ENCODE data around the gene DIAPH2.

Gene DIAPH2

DNA sequence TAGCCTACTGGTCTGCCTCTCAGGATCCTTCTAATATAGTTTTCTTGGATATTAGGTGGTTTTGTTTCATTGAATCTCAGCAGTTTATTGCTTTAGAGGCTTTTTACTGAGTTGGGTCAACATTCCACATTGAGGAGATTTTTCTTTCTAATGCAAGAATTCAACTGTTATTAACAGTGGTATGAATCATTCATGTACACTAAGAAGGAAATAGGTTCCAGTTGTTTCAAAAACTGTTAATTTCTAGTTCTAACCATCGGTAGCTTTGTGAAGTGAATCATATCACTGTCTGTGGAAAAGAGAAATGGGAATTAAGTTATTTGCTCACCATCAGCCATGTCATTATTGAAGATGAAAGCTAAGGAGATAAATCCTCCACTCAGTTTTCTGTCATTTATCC lies 530.5 kb downstream of the DIAPH2 start:
- H3K4me1 ChIP-seq (ENCODE audit: control insufficient read depth in 1 of 2, insufficient read depth in 1 of 2, low read depth in 1 of 2, low read length in 1 of 2) = no peaks in the 10 kb centered on the region
- no peak overlapping the region for H3K27ac ChIP-seq
- no peaks in the 10 kb centered on the region for H3K36me3 ChIP-seq
- no peaks in the 10 kb centered on the region for H3K27me3 ChIP-seq
- no peak overlapping the region for H3K4me3 ChIP-seq (ENCODE audit: low read depth in 1 of 2, low read length in 1 of 2)
- TF ChIP-seq, protein P1, sequence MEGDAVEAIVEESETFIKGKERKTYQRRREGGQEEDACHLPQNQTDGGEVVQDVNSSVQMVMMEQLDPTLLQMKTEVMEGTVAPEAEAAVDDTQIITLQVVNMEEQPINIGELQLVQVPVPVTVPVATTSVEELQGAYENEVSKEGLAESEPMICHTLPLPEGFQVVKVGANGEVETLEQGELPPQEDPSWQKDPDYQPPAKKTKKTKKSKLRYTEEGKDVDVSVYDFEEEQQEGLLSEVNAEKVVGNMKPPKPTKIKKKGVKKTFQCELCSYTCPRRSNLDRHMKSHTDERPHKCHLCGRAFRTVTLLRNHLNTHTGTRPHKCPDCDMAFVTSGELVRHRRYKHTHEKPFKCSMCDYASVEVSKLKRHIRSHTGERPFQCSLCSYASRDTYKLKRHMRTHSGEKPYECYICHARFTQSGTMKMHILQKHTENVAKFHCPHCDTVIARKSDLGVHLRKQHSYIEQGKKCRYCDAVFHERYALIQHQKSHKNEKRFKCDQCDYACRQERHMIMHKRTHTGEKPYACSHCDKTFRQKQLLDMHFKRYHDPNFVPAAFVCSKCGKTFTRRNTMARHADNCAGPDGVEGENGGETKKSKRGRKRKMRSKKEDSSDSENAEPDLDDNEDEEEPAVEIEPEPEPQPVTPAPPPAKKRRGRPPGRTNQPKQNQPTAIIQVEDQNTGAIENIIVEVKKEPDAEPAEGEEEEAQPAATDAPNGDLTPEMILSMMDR (IDR thresholded peaks at IDR 0.05) = no peak
- no peaks in the 10 kb centered on the region for H3K9me3 ChIP-seq

DNA sequence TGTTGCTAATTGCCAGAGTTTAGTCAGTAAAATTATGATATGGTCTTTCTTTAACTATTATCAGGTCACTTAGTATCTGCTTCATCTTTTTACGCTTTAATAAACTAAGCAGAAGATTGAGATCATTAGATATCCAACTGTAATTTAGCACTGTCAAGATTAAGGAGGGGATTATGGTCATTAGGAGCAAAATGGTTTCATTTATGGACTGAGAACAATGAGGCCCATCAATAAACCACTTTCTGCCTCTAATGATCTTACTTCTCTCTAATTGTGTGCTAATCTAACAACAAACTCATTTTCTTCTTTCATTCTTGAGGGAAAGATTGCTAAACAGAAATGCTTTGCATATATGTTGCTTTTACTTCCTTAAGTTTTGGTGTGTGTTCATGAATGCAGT lies 539.5 kb downstream of the DIAPH2 start:
- Histone ChIP-seq H3K4me1 (ENCODE audit: control insufficient read depth in 1 of 2, insufficient read depth in 1 of 2, low read depth in 1 of 2, low read length in 1 of 2) (peaks cover 0 to 5% of the 10 kb centered on the region in 2 experiments), H3K27me3 (no peaks in the 10 kb centered on the region), H3K27ac (no peak overlapping the region), H3K36me3 (no peaks in the 10 kb centered on the region), H3K4me3 (ENCODE audit: low read depth in 1 of 2, low read length in 1 of 2) (no peak overlapping the region), H3K9me3 (no peaks in the 10 kb centered on the region)
- TF ChIP-seq, protein P1 (IDR thresholded peaks at IDR 0.05) = no peak

DNA sequence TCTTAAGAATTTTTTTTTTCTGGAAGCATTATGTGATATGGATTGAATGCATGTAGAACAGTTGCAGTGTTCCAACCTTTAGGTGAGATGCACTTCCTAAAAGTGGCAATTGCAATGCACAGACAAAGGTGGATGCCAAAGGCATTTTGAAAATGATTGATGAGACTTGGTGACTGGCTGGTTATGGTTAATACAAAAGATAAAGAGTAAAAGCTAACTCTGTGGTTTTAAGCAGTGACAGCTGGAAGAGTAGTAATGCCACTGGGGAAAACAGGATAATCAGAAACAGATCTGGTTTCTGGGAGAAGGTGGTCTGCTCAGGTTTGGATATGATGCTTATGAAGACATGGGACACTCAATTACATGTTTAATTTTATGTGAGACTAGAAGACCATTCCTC lies 544.7 kb downstream of the DIAPH2 start:
- H3K27ac ChIP-seq = no peak overlapping the region
- peaks cover 0 to 1% of the 10 kb centered on the region in 2 experiments for H3K4me1 ChIP-seq (ENCODE audit: control insufficient read depth in 1 of 2, insufficient read depth in 1 of 2, low read depth in 1 of 2, low read length in 1 of 2)
- TF ChIP-seq, protein P1 (IDR thresholded peaks at IDR 0.05) = no peak
- H3K9me3 ChIP-seq = no peaks in the 10 kb centered on the region
- no peaks in the 10 kb centered on the region for H3K36me3 ChIP-seq
- no peak overlapping the region for H3K4me3 ChIP-seq (ENCODE audit: low read depth in 1 of 2, low read length in 1 of 2)
- H3K27me3 ChIP-seq = no peaks in the 10 kb centered on the region

DNA sequence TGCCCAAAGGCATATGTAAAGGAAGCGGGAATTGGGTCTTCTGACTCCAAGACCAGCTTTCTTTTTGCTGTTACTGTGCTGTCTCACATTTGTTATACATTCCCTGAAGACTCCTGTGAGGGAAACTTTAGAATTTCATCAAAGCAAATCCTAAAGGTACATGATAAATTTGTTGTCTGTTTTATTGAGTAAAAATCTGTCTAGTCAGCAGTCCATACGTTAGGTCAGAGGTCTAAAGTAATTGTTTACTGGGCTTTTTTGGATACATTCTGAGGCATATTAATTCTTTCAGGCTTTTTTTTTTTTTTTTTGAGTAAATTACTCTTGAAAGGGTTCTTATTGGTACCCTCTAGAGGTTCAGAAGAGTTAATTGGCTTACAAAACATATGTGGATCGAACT lies 546.3 kb downstream of the DIAPH2 start:
- Histone ChIP-seq H3K27me3 (no peaks in the 10 kb centered on the region), H3K4me1 (ENCODE audit: control insufficient read depth in 1 of 2, insufficient read depth in 1 of 2, low read depth in 1 of 2, low read length in 1 of 2) (no peaks in the 10 kb centered on the region), H3K27ac (no peak overlapping the region), H3K36me3 (no peaks in the 10 kb centered on the region), H3K9me3 (no peaks in the 10 kb centered on the region), H3K4me3 (ENCODE audit: low read depth in 1 of 2, low read length in 1 of 2) (no peak overlapping the region)
- TF ChIP-seq, protein P1 (IDR thresholded peaks at IDR 0.05) = no peak

DNA sequence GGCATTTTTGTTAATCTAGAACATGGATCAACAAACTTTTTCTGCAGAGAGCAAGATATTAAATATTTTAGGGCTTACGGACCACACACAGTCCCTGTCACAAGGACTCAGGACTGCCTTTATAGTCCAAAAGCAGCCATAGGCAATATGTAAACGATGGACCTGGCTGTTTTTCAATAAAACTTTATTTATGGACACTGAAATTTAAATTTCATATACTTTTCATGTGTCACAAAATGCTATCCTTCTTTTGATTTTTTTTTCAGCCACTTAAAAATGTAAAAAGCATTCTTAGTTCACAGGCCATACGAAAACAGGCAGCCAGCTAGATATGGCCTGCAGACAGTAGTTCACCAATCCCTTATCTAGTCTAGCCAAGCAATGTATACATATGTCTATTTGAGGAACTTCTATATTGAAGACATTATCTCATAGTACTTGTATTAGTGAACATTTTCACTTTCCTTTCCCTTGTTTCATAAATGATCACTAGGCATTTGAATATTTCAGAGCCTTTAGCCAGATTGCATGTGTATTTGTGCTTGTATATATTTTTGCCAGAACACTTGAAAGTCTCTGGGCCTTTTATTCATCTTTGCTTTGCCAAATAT lies 549.9 kb downstream of the DIAPH2 start:
- Histone ChIP-seq H3K9me3 (no peaks in the 10 kb centered on the region), H3K4me3 (ENCODE audit: low read depth in 1 of 2, low read length in 1 of 2) (no peak overlapping the region), H3K27me3 (no peaks in the 10 kb centered on the region), H3K36me3 (no peaks in the 10 kb centered on the region), H3K27ac (no peak overlapping the region), H3K4me1 (ENCODE audit: control insufficient read depth in 1 of 2, insufficient read depth in 1 of 2, low read depth in 1 of 2, low read length in 1 of 2) (no peaks in the 10 kb centered on the region)
- TF ChIP-seq, protein P1 (IDR thresholded peaks at IDR 0.05) = no peak

Measured in neutrophil (primary cell).